Lung microvascular endothelial cell (primary cell): ENCODE measurements around the gene DOCK2. TPM values are rescaled to one million over a fixed set of nuclear protein-coding genes. Genes with fewer than 3 reads are reported as not detected.

Experiments used
- DNase-seq, 2 donors: peaks; one replicate each; pipeline versions ENCODE4 v3.0.0 to v3.0.0-alpha.2; 2010; ENCODE audit warnings: low read depth in 2 of 2
- total RNA-seq: library from RNA; depleted of rRNA; stranded (reverse); fragments of >200 nt; gene quantifications from 2 replicates; pipeline ENCODE4 v1.2.1, GENCODE V29; 2014

DOCK2 gene
- total RNA-seq, 1 donor from 2014 or later: 0.20 TPM

DNA sequence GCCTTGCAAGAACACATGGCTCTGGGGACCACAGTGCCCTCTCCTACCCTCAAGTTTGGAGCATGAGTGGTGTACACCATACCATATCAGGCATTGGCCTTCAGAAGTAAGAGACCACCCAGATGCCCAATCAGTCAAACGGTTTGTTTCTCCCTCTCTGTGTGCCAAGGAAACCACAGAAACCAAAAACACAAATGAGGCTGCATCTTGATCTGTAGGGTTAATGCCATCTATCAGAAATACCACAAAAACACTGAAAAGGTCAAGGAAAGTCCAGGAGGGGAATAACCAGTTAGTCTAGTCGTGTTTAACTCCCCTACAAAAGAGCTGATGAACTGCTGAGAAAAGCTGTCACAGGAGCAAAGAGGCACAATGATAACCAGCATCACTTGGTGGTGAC, 264.8 kb downstream of the DOCK2 start:
- no peak for DNase-seq

GRCh38 chr5:169904059-169904458, 267.0 kb downstream of the DOCK2 start:
- no peak for DNase-seq

- no peak for DNase-seq
These were observed 267.4 kb downstream of the DOCK2 start for GRCh38 chr5:169904508-169904907.

- DNase-seq: no peak
These were observed 267.9 kb downstream of the DOCK2 start for GRCh38 chr5:169905017-169905416.

DNA sequence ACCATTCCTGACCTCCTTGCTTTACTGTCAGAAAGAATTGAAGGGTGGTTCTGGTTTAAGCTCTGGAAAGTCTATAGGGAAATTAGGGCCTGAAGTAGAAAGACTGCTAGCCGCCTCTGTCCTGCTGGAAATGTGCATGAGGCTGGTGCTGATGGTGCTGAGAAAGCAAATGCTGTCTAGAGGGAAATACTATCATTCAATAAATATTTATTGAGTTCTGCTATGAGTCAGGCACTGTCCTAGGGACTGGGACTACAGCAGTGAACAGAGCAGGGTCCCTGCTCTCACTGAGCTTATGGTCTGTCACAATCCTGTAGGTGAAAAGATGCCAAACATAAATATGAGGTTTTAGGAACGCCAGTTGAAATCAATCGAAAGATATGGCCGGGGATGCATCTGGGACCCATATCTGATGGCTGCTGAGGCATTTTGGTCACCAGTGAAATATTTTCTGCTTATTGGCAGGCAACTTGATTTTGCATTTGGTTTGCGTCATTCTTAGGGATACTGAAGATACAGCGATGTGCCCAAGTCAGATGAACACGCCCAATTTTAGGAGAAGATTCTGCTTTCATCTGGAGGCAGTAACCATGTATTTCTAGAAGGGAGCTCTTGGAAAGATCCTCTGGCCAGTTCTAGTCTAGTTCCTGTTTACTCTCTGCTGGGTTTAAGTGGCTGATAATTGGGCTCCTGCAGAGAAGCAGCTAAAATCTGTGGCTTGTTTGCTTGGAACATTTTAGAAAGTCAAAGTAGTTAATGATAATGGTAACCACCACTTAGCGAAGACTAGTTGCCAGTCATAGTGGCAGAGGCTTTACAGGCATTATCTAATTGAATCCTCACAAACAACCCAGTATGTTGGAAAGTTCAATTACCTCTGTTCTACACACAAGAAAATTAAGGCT, 269.9 kb downstream of the DOCK2 start:
- no peak for DNase-seq

GRCh38 chr5:169908864-169909263, 271.8 kb downstream of the DOCK2 start:
- no peak for DNase-seq

DNA sequence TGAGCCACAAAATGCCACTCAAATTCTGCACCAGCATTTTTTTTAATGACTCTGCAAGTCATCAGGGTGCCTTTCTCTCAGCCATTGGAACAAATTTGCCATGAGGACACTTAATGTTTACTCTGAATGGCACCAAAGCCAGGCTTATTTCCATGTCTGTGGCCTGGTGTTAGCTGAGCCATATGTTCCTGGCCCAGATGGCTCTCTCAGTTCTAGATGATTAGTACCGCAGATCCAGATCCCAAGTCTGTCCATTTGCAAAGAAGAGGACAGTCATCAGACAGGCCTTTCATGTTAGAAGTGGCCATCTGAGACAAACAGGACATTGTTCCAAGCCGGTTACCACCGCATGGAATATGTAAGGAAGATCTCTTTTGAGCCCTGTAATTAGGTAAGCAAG, 272.9 kb downstream of the DOCK2 start:
- no peak for DNase-seq

DNA sequence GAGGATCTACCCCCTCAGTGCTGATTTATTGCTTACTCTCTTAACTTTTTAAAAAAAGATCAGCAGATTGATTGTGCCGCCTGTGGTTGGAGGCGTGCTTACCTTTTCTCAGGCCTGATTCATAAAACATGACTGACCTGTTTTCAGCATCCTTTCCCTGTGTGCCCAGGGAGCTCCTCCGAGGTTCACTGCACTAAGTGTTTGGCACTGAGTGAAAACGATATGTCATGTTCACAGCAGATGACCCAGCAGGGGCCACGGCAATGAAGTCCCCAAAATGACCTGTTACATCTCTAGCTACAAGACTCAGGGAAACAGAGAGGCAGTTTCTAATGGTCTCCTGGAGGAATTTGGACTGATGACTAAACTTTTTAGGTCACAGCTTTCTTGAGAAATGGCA, 273.3 kb downstream of the DOCK2 start:
- DNase-seq: no peak

DNA sequence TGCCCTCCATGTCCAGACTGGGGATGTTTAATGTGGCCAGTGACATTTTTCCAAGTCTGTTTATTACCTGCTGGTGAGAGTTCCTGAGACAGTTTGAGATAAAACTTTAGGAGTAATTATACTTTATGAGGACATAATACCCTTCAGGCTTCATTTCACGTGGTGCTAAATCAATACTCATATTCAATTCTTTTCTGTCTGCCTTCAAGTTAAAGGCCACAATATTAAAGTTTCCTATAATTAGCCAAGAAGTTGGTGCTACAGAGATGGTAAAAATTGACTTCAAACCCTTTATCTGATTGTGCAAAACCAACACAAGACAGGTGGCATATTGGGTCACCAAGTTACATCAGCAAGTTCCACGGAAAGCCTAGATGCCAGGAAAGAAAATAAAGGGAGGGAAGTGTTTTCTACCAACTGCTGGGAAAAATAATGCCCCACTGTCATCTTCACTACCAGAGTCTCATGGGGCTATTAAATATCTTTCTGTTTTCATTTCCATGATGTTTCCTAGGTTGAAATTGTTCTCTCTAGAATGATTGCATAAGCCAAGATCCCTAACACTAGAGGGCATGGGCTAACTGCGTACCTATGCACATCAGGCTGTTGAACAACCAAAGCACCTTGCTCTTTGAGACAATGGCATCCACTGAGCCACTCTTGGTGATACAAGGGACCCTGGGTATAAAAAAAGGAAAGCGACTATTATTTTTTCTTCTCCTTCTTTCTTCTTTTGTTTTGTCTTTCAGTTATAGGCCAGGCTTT, 274.6 kb downstream of the DOCK2 start:
- DNase-seq: peak; percentile 16 to 77

- no peak for DNase-seq
These were observed 276.4 kb downstream of the DOCK2 start for GRCh38 chr5:169913479-169913878.

- peak; percentile 47 to 69 for DNase-seq
These were observed 277.7 kb downstream of the DOCK2 start for GRCh38 chr5:169914766-169915165.

DNA sequence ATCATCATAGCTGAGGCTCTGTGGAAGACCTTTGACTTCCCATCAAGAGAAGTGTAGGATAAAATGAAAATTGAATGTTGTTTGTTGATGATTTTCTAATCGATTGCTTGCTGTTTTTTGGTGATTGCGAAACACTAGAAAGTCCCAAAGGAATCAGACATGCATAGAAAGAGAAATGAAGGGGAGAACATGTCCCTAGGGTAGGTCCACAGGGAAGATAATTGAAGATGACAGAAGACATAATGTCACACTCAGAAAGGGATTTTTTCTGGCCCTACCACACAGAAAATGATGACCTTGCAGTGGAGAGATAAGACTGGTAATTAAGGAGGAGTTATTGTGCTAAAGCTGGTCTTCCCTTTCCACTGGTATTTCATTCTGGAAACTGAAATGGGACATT, 280.4 kb downstream of the DOCK2 start:
- DNase-seq: no peak

DNA sequence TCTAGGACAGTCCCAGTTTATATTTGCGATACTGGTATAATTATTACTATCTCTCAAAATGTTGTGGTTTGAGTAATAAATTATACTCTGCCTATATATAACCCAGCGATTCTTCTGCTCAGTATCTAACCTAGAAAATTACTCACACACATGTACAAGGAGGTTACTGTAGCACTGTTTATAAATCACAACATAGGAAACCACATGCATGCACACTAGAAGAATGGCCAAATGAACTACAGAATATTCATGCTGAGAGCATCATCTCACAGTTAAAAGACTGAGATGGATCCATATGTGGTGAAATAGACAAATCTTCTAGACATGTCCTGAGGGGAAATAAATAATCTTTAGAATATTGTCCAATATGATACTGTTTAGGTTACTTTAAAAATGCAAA, 281.2 kb downstream of the DOCK2 start:
- no peak for DNase-seq

DNA sequence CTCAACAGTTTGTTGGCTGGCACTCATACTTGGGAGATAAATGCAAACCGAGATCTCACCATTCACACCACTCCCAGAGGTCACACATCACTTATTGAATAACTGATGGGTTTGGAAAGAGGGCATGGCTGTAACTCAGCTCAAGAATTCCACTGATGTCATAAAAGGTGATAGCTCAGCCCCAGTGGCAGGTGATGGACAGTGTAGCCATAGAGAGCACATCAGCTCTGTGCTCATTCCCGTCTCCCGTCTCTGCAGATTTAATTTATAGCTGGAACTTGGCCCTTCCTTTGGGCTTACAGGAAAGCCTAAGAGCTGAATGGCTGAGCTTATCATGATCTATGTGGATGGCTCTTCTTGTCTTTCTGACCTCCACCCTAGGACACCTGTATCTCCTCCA, 283.4 kb downstream of the DOCK2 start:
- no peak for DNase-seq

GRCh38 chr5:169921384-169921783, 284.3 kb downstream of the DOCK2 start:
- peak in 1 of 2 donors; percentile 23 for DNase-seq

- peak in 1 of 2 donors; percentile 45 for DNase-seq
These were observed 284.9 kb downstream of the DOCK2 start for GRCh38 chr5:169921949-169922348.

GRCh38 chr5:169922474-169922873, 285.4 kb downstream of the DOCK2 start:
- DNase-seq: no peak

- peak in 1 of 2 donors; percentile 18 for DNase-seq
These were observed 286.9 kb downstream of the DOCK2 start for GRCh38 chr5:169923988-169924387.

DNA sequence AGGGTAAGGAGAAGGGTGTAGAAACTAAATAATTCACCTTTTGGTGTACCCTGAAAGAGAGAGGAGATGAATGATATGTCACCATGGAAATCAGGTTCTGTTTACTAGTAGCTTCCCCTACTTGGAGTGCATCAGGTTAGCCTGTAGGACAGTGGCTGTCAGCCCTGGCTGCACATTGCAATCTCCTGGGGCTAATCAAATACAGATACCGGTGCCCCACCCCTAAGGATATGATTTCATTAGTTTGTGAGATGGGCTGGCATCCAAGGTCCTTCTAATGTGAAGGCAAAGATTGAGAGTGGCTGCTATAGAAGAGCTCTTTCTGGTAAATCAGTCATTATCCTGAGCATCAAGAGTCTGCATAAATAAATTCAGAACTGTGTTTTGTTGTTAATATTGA, 296.1 kb downstream of the DOCK2 start:
- no peak for DNase-seq

DNA sequence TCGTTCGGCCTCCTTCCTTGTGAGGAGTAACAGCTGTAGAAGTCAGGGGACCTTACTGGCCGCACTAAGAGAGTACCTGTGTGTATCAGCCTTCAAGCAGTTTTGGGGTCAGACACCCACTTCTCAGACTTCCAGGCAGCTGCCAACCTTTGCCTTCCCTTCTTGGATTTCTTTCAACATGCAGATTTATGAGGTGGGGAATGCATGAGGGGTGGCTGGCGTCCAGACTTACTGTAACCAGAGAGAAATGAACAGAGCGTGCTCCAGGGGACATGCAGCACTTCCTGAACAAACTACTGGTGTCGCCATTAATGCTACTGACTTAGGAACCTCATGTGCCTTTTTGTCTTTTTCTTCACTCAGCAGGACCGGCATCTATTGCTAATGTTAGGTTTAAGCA, 296.5 kb downstream of the DOCK2 start:
- DNase-seq: no peak

- no peak for DNase-seq
These were observed 297.9 kb downstream of the DOCK2 start for GRCh38 chr5:169934990-169935389.

GRCh38 chr5:169935762-169936161, 298.7 kb downstream of the DOCK2 start:
- DNase-seq: no peak

- no peak for DNase-seq
These were observed 301.4 kb downstream of the DOCK2 start for GRCh38 chr5:169938439-169938838.
